Stomach (tissue), 9 donors: Measurements from ENCODE around the gene EXOSC5. TPM values are rescaled to one million over a fixed set of nuclear protein-coding genes. Genes with fewer than 3 reads are reported as not detected.
"Not testable (repeated sequence)": the region's sequence is repeated elsewhere in the genome, so short reads cannot be mapped to it uniquely, and the experiment has no call there.

Source experiments
- DNase-seq, 2 donors: peaks; one replicate each; pipeline versions ENCODE4 v3.0.0 to v3.0.0-alpha.2; 2013 to 2019
- H3K27ac ChIP-seq, 5 donors: fragments of 200-600 bp in 4 of 5; sonication (generic) in 4 of 5; one replicate each; pipeline ENCODE4 v1.5.1; 2013 to 2019; ENCODE audit warnings: mild to moderate bottlenecking in 1 of 5, moderate library complexity in 1 of 5
- H3K27me3 ChIP-seq, 3 donors: fragments of 200-600 bp; sonication (generic); one replicate each; pipeline ENCODE4 v1.5.1; 2017 to 2019; ENCODE audit warnings: mixed run types in 1 of 3
- H3K36me3 ChIP-seq, 4 donors: fragments of 200-600 bp; sonication (generic); 1 replicate in 3 of 4; 2 replicates in 1 of 4; pipeline ENCODE4 v1.5.1; 2016 to 2019
- H3K4me1 ChIP-seq, 4 donors: fragments of 200-600 bp; sonication (generic); one replicate each; pipeline ENCODE4 v1.5.1; 2016 to 2019
- H3K4me3 ChIP-seq, 4 donors: fragments of 200-600 bp; sonication (generic) in 3 of 4; one replicate each; pipeline ENCODE4 v1.5.1; 2016 to 2019; ENCODE audit warnings: mild to moderate bottlenecking in 1 of 4
- H3K9me3 ChIP-seq, 4 donors: fragments of 200-600 bp; sonication (generic); one replicate each; pipeline ENCODE4 v1.5.1; 2016 to 2019
- EP300 ChIP-seq: sonication (generic); formaldehyde crosslinking; IDR thresholded peaks from one replicate; pipeline ENCODE4 v1.6.1; 2017; ENCODE audit warnings: antibody characterized with exemption
- POLR2A ChIP-seq, 4 donors: fragments of 450-650 bp; IDR thresholded peaks; one replicate each; pipeline ENCODE4 v1.6.1; 2016; ENCODE audit warnings: antibody characterized with exemption in 4 of 4, control low read depth in 2 of 4, mild to moderate bottlenecking in 1 of 4, moderate library complexity in 1 of 4
- POLR2AphosphoS5 ChIP-seq, 3 donors: sonication (generic); formaldehyde crosslinking; IDR thresholded peaks; one replicate each; pipeline ENCODE4 v1.6.1; 2016; ENCODE audit warnings: antibody characterized with exemption in 3 of 3
- WGBS, 5 donors: extraction: QIAGEN DNeasy Blood & Tissue Kit in 3 of 5; methylation state at CpG; one replicate each; pipeline versions ENCODE4 v1.1.5 to v1.1.7; 2013 to 2018; 5-methylcytosine and 5-hydroxymethylcytosine counted together
- intact Hi-C: fragments of 100-400 bp; cut with DNase I; formaldehyde crosslinking; loops from one replicate; pipeline ENCODE4 v1.15.1; 2023; ENCODE audit warnings: low total_unique reads
- polyA plus RNA-seq, 3 donors: library from polyadenylated mRNA; stranded (reverse); fragments of 200-250 nt; gene quantifications; one replicate each; pipeline ENCODE4 v1.2.3, GENCODE V29; 2013
- total RNA-seq, 5 donors: library from RNA; depleted of rRNA; stranded (reverse); fragments of >200 nt; gene quantifications; one replicate each; pipeline versions ENCODE4 v1.1.0 to v1.2.3, GENCODE V29; 2014 to 2016
- TF ChIP-seq, protein P1 (sequence below), 7 experiments: fragments of 450-650 bp in 4 of 7; fragments of 200-600 bp in 3 of 7; sonication (generic) in 3 of 7; IDR thresholded peaks; one replicate each; pipeline ENCODE4 v1.5.1; 2016 to 2019; ENCODE audit warnings: antibody characterized with exemption in 7 of 7, control low read depth in 2 of 7, mild to moderate bottlenecking in 1 of 7
- donor health status: healthy with polysubstance abuse.
- donor health status: Bipolar disorder and iron deficiency.
- donor health status: healthy.

EXOSC5 gene
- total and polyA plus RNA-seq, 8 donors: 4.8 to 131 (median 23.9) TPM

GRCh38 chr19:41437944-41438574, 40.9 kb upstream of the EXOSC5 start:
- Histone ChIP-seq H3K27ac (no peak overlapping the region), H3K9me3 (no peaks in the 10 kb centered on the region), H3K36me3 (peaks cover 13 to 47% (median 45%) of the 10 kb centered on the region in 4 donors), H3K27me3 (peaks cover 0 to 16% (median 0%) of the 10 kb centered on the region in 3 donors), H3K4me3 (no peak overlapping the region), H3K4me1 (peaks cover 0 to 20% (median 17%) of the 10 kb centered on the region in 4 donors)
- TF ChIP-seq EP300 (no peak), POLR2AphosphoS5 (IDR thresholded peaks at IDR 0.05) (no peak), POLR2A (IDR thresholded peaks at IDR 0.05) (no peak)
- TF ChIP-seq, protein P1, sequence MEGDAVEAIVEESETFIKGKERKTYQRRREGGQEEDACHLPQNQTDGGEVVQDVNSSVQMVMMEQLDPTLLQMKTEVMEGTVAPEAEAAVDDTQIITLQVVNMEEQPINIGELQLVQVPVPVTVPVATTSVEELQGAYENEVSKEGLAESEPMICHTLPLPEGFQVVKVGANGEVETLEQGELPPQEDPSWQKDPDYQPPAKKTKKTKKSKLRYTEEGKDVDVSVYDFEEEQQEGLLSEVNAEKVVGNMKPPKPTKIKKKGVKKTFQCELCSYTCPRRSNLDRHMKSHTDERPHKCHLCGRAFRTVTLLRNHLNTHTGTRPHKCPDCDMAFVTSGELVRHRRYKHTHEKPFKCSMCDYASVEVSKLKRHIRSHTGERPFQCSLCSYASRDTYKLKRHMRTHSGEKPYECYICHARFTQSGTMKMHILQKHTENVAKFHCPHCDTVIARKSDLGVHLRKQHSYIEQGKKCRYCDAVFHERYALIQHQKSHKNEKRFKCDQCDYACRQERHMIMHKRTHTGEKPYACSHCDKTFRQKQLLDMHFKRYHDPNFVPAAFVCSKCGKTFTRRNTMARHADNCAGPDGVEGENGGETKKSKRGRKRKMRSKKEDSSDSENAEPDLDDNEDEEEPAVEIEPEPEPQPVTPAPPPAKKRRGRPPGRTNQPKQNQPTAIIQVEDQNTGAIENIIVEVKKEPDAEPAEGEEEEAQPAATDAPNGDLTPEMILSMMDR (IDR thresholded peaks at IDR 0.05): no peak
- no peak for DNase-seq
- WGBS, 5 donors: 88 to 94% (median 90%) methylated on average over 6 to 7 of the region's 7 CpGs
- intact Hi-C loops: no loop called here

DNA sequence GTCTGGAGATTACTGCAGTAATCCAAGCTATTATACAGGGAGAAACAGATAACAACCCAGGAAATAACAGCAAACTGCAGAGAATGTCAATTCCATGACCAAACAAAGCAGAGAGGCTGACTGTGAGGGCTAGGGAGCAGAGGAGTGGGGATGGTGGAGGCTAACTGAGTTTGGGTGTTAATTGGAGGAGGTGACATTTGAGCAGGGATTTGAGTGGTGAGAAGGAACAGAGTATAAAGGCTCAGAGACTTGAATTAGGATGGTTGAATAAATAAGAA, 39.5 kb upstream of the EXOSC5 start:
- Histone ChIP-seq H3K4me1 (peaks cover 0 to 20% (median 17%) of the 10 kb centered on the region in 4 donors), H3K4me3 (no peak overlapping the region), H3K27me3 (peaks cover 0 to 4% (median 0%) of the 10 kb centered on the region in 3 donors), H3K27ac (no peak overlapping the region), H3K9me3 (no peaks in the 10 kb centered on the region), H3K36me3 (peaks cover 26 to 61% (median 59%) of the 10 kb centered on the region in 4 donors)
- DNase-seq: no peak
- TF ChIP-seq POLR2A (IDR thresholded peaks at IDR 0.05): no peak
- TF ChIP-seq POLR2AphosphoS5 (IDR thresholded peaks at IDR 0.05): no peak
- TF ChIP-seq, protein P1 (IDR thresholded peaks at IDR 0.05): no peak
- no peak for TF ChIP-seq EP300
- intact Hi-C loops: no loop called here

GRCh38 chr19:41435936-41436673, 38.9 kb upstream of the EXOSC5 start:
- TF ChIP-seq, protein P1 (IDR thresholded peaks at IDR 0.05): no peak

DNA sequence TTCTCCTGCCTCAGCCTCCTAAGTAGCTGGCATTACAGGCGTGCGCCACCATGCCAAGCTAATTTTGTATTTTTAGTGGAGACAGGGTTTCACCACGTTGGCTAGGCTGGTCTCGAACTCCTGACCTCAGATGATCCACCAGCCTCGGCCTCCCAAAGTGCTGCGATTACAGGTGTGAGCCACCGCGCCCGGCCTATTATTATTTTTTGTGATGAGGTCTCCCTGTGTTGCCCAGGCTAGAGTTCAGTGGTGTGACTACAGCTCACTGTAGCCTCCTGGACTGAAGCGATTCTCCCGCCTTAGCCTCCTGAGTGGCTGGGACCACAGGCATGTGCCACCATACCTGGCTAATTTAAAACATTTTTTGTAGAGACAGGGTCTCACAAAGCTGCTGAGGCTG, 38.2 kb upstream of the EXOSC5 start:
- H3K27ac ChIP-seq, H3K9me3 ChIP-seq, H3K27me3 ChIP-seq, DNase-seq, H3K4me3 ChIP-seq, intact Hi-C loops: not testable (repeated sequence)
- Histone ChIP-seq H3K4me1 (peaks cover 0 to 20% (median 17%) of the 10 kb centered on the region in 4 donors), H3K36me3 (peaks cover 30 to 72% (median 71%) of the 10 kb centered on the region in 4 donors)
- WGBS, 5 donors: 95 to 99% (median 98%) methylated on average over 8 to 11 of the region's 11 CpGs

More at GRCh38 chr19:41435936-41436673, 38.9 kb upstream of the EXOSC5 start:
- H3K27ac ChIP-seq: no peak overlapping the region
- H3K4me3 ChIP-seq: no peak overlapping the region
- no peaks in the 10 kb centered on the region for H3K9me3 ChIP-seq
- peaks cover 0 to 20% (median 17%) of the 10 kb centered on the region in 4 donors for H3K4me1 ChIP-seq
- 91 to 96% (median 95%) methylated on average over 18 to 19 of the region's 19 CpGs for WGBS, 5 donors
- H3K27me3 ChIP-seq: no peaks in the 10 kb centered on the region
- intact Hi-C loops: no loop called here
- H3K36me3 ChIP-seq: peaks cover 30 to 66% (median 64%) of the 10 kb centered on the region in 4 donors
- DNase-seq: no peak

DNA sequence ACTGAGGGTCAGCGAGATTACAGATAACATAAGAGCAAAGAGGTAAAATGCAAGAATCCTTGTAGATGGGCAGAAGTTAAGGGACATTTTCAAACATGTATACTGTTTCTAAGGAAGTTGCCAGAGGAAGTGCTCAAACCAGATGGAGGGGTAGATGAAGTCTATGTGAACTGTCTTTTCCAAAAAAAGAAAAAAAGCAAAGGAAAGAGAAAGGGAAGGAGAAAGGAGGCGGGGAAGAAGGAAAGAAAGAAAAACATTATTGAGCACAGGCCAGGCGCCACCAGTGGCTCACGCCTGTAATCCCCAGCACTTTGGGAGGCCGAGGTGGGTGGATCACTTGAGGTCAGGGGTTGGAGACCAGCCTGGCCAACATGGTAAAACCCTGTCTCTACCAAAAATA, 37.3 kb upstream of the EXOSC5 start:
- intact Hi-C loops: no loop called here
- Histone ChIP-seq H3K9me3 (no peaks in the 10 kb centered on the region), H3K27me3 (no peaks in the 10 kb centered on the region), H3K4me1 (peaks cover 0 to 15% (median 14%) of the 10 kb centered on the region in 4 donors), H3K36me3 (peaks cover 30 to 78% (median 75%) of the 10 kb centered on the region in 4 donors), H3K27ac (no peak overlapping the region), H3K4me3 (no peak overlapping the region)
- 74 to 77% (median 75%) methylated on average over 5 of the region's 5 CpGs for WGBS, 5 donors
- TF ChIP-seq POLR2A (IDR thresholded peaks at IDR 0.05): no peak
- no peak for TF ChIP-seq EP300
- no peak for TF ChIP-seq POLR2AphosphoS5 (IDR thresholded peaks at IDR 0.05)
- TF ChIP-seq, protein P1 (IDR thresholded peaks at IDR 0.05): no peak
- DNase-seq: no peak
